ENCODE results near the gene WDR45B. TPM values are rescaled to one million over a fixed set of nuclear protein-coding genes. Genes with fewer than 3 reads are reported as not detected.

Gene WDR45B
- total RNA-seq, 2 donors from 2014 or later: 75.3 to 79.1 TPM

DNA sequence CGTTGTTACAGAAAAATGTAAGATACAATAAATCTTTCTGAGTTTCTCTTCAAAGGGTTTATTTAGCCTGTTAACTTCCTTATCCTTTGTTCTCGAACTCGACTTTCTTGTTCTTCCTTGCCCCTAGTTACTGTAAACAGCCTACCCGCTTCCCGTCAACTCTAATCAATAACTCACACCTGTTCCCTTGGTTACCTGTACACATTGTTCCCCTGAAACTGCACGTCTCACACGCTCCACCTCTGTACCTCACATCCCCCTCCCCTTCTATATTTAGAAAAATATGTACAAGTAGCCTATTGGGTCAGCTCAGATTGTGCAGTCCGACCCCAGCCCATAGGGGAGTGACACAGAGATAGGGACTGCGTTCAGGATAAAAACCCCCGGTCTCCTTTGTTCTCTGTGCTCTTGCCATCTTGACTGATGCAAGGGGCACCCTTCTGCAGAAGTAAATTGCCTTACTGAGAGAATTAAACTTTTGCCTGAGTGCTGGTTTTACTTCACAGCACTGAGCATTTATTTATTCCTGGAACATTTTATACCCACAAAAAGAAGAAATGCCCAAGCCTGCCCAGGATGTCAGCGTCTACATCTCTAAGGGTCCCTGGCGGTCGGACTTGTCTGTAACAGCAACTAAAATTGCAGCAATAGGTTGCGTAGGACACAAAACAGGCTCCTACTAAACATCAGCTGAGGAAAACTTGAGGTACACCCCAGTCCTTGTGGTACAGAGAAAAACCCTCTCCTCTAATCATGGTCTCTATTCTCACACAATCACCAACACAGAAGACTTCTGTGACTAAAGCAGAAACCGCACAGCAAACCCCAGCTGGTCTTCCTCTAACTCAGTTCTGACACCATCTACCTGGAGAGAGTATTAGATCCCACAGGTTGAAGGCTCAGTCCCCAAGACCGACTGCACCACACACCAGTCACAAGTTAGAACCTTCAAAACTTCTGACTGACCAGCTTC, 11.3 kb downstream of the WDR45B start:
- no peaks in the 10 kb centered on the region for H3K27me3 ChIP-seq (ENCODE audit: control insufficient read depth, insufficient read depth, low read length, poor library complexity, severe bottlenecking)
- TF ChIP-seq, protein P1, sequence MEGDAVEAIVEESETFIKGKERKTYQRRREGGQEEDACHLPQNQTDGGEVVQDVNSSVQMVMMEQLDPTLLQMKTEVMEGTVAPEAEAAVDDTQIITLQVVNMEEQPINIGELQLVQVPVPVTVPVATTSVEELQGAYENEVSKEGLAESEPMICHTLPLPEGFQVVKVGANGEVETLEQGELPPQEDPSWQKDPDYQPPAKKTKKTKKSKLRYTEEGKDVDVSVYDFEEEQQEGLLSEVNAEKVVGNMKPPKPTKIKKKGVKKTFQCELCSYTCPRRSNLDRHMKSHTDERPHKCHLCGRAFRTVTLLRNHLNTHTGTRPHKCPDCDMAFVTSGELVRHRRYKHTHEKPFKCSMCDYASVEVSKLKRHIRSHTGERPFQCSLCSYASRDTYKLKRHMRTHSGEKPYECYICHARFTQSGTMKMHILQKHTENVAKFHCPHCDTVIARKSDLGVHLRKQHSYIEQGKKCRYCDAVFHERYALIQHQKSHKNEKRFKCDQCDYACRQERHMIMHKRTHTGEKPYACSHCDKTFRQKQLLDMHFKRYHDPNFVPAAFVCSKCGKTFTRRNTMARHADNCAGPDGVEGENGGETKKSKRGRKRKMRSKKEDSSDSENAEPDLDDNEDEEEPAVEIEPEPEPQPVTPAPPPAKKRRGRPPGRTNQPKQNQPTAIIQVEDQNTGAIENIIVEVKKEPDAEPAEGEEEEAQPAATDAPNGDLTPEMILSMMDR (conservative IDR thresholded peaks at IDR 0.05): no peak
- DNase-seq: peak; percentile 41
- H3K36me3 ChIP-seq (ENCODE audit: control insufficient read depth, insufficient read depth, low read length): peaks cover 67% of the 10 kb centered on the region
- peaks cover 60% of the 10 kb centered on the region for H3K36me3 Mint-ChIP-seq (ENCODE audit: low read depth)
- H3K4me3 ChIP-seq (ENCODE audit: low read length): no peak overlapping the region
- no peaks in the 10 kb centered on the region for H3K27me3 Mint-ChIP-seq (ENCODE audit: insufficient read depth)
- H3K27ac ChIP-seq (ENCODE audit: low read depth, low read length): no peak overlapping the region
- WGBS, 2 experiments (ENCODE audit: insufficient coverage in 1 of 2, insufficient read length in 1 of 2): 93 to 99% methylated on average over 12 to 16 of the region's 16 CpGs
- no peak overlapping the region for H3K9ac ChIP-seq (ENCODE audit: extremely low read depth, low read length, poor library complexity, severe bottlenecking)
- peaks cover 12% of the 10 kb centered on the region for H3K9me3 ChIP-seq (ENCODE audit: control insufficient read depth, low read length)
- no peaks in the 10 kb centered on the region for H3K9me3 Mint-ChIP-seq
- peak overlapping the region; percentile 64 for H3K27ac Mint-ChIP-seq
- no peaks in the 10 kb centered on the region for H3K4me1 ChIP-seq (ENCODE audit: control insufficient read depth, insufficient read depth, low read length)
- H3K4me3 Mint-ChIP-seq: no peak overlapping the region
- H3K4me1 Mint-ChIP-seq: peaks cover 2% of the 10 kb centered on the region

DNA sequence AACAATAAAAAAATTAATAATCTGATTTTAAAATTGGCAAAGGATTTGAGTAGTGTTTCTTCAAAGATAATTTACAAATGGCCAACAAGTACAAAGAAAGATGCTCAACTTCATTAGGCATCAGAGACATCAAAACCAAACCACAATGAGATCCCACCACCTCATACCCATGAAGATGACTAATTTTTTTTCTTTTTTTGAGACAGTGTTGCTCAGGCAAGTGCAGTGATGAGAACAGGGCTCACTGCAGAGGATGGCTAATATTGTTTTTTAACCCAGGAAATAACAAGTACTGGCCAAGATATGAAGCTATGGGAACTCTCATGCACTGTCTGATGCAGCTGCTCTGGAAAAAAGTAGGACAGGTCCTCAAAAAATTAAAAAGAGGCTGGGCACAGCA, 14.9 kb downstream of the WDR45B start:
- no peaks in the 10 kb centered on the region for H3K27me3 Mint-ChIP-seq (ENCODE audit: insufficient read depth)
- H3K4me1 ChIP-seq (ENCODE audit: control insufficient read depth, insufficient read depth, low read length): no peaks in the 10 kb centered on the region
- H3K27ac ChIP-seq (ENCODE audit: low read depth, low read length): no peak overlapping the region
- no peak for DNase-seq
- H3K4me1 Mint-ChIP-seq: peaks cover 2% of the 10 kb centered on the region
- peaks cover 12% of the 10 kb centered on the region for H3K9me3 ChIP-seq (ENCODE audit: control insufficient read depth, low read length)
- H3K36me3 Mint-ChIP-seq (ENCODE audit: low read depth): peaks cover 52% of the 10 kb centered on the region
- no peaks in the 10 kb centered on the region for H3K27me3 ChIP-seq (ENCODE audit: control insufficient read depth, insufficient read depth, low read length, poor library complexity, severe bottlenecking)
- H3K9ac ChIP-seq (ENCODE audit: extremely low read depth, low read length, poor library complexity, severe bottlenecking): no peak overlapping the region
- H3K27ac Mint-ChIP-seq: no peak overlapping the region
- H3K9me3 Mint-ChIP-seq: no peaks in the 10 kb centered on the region
- no peak overlapping the region for H3K4me3 ChIP-seq (ENCODE audit: low read length)
- H3K4me3 Mint-ChIP-seq: no peak overlapping the region
- TF ChIP-seq, protein P1 (conservative IDR thresholded peaks at IDR 0.05): no peak
- peaks cover 61% of the 10 kb centered on the region for H3K36me3 ChIP-seq (ENCODE audit: control insufficient read depth, insufficient read depth, low read length)

DNA sequence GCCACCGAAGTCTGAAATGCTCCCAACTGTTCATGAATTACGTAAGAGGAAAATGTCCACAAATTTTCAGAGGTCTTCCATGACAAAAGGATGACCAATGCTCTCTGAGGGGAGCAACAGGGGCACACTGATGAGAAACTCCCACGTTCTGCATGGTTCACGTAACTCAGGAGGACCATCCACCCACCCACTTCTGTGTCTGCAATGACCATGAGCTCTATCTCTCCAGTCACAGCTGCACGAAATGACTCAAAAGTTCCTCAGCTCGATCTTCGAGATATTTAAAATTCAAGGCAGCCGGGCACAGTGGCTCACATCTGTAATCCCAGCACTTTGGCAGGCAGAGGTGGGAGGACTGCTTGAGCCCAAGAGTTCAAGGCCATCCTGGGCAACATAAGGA, 15.8 kb downstream of the WDR45B start:
- H3K9me3 Mint-ChIP-seq: no peaks in the 10 kb centered on the region
- WGBS, 2 experiments (ENCODE audit: insufficient coverage in 1 of 2, insufficient read length in 1 of 2): 96 to 100% methylated on average over 7 to 8 of the region's 8 CpGs
- H3K9me3 ChIP-seq (ENCODE audit: control insufficient read depth, low read length): peaks cover 8% of the 10 kb centered on the region
- peak overlapping the region; percentile 13 for H3K27ac Mint-ChIP-seq
- H3K27me3 ChIP-seq (ENCODE audit: control insufficient read depth, insufficient read depth, low read length, poor library complexity, severe bottlenecking): no peaks in the 10 kb centered on the region
- DNase-seq: no peak
- H3K4me1 ChIP-seq (ENCODE audit: control insufficient read depth, insufficient read depth, low read length): no peaks in the 10 kb centered on the region
- no peak overlapping the region for H3K27ac ChIP-seq (ENCODE audit: low read depth, low read length)
- peaks cover 2% of the 10 kb centered on the region for H3K4me1 Mint-ChIP-seq
- H3K27me3 Mint-ChIP-seq (ENCODE audit: insufficient read depth): no peaks in the 10 kb centered on the region
- H3K36me3 Mint-ChIP-seq (ENCODE audit: low read depth): peaks cover 57% of the 10 kb centered on the region
- no peak overlapping the region for H3K9ac ChIP-seq (ENCODE audit: extremely low read depth, low read length, poor library complexity, severe bottlenecking)
- TF ChIP-seq, protein P1 (conservative IDR thresholded peaks at IDR 0.05): no peak
- H3K4me3 ChIP-seq (ENCODE audit: low read length): no peak overlapping the region
- no peak overlapping the region for H3K4me3 Mint-ChIP-seq
- H3K36me3 ChIP-seq (ENCODE audit: control insufficient read depth, insufficient read depth, low read length): peaks cover 64% of the 10 kb centered on the region
